Measurements from ENCODE around the gene MEF2D.
A peak's percentile ranks its signal among the peaks of the same experiment; 100 is the strongest.

MEF2D gene

DNA sequence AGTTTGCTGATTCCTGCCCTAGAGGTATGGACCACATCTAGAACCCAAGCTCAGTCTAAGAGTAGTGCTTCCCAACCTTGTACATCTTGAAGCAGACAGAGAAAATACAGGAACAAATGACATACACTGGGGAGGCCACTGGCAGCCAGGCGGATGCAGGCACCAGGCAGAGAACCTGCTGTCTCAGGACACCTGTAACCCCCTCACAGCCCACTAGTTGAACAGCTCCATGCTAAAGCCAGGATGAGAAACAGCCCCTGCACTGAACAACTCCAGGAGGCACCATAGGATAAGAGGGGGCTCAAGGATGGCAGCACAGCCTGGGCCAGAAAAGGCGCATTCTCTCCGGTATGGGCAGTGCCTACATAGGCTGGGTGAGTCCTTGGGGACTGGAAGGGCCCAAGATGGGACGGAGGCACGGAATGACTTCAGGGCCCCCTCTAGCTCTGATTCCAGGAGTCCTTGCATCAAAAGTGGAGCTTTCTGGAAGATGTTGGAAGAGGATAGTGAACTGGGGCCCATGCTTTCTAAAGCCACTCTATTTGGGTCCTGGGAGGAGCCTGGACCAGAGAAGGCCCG lies 16.0 kb downstream of the MEF2D start:
- H3K36me3 ChIP-seq = peaks cover 96% of the 10 kb centered on the region
- peak overlapping the region; percentile 58 for H3K27ac ChIP-seq
- H3K4me2 ChIP-seq = peak overlapping the region; percentile 98
- peak overlapping the region; percentile 51; the same call in 1 of the 2 replicates for H3K9ac ChIP-seq
- H3K27me3 ChIP-seq = no peaks in the 10 kb centered on the region
- TF ChIP-seq Cebpa-rat (IDR thresholded peaks at IDR 0.05) = no peak
- H4K20me1 ChIP-seq = peaks cover 100% of the 10 kb centered on the region
- no peaks in the 10 kb centered on the region for H3K9me3 ChIP-seq
- no peak overlapping the region for H3K4me3 ChIP-seq
- H3K4me1 ChIP-seq = peaks cover 100% of the 10 kb centered on the region

DNA sequence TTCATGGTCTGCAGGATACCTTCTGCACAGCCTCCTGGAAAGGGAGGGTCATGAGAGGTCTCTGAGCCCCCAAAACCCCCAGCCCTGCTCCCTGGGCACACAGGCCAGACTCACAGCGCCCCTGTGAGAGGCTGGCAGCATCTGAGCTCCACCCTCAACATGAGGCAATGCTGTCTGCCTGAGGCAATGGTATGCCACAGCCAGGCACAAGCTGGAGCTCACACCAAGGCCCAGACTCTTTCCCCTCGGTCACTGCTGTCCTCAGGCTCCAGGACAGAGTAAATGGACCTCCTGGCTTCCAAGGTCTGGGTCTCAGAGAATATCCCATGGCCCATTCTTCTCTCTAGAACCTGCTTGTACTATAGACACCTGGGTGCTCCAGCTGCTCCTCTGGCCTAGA lies 17.2 kb downstream of the MEF2D start:
- TF ChIP-seq Cebpa-rat (IDR thresholded peaks at IDR 0.05) = no peak
- Histone ChIP-seq H3K36me3 (peaks cover 100% of the 10 kb centered on the region), H3K9me3 (no peaks in the 10 kb centered on the region), H4K20me1 (peaks cover 100% of the 10 kb centered on the region), H3K9ac (peak overlapping the region; percentile 51), H3K27me3 (no peaks in the 10 kb centered on the region), H3K4me2 (peak overlapping the region; percentile 63; the same call in 1 of the 2 replicates), H3K27ac (peak overlapping the region; percentile 58), H3K4me3 (no peak overlapping the region), H3K4me1 (peaks cover 98% of the 10 kb centered on the region)

GRCh38 chr1:156482276-156482675 lies 18.3 kb downstream of the MEF2D start:
- Histone ChIP-seq H3K27ac (peak overlapping the region; percentile 49; the same call in 1 of the 2 replicates), H3K4me2 (peak overlapping the region; percentile 63), H3K4me1 (peaks cover 98% of the 10 kb centered on the region), H3K9me3 (no peaks in the 10 kb centered on the region), H3K4me3 (no peak overlapping the region), H3K27me3 (no peaks in the 10 kb centered on the region), H4K20me1 (peaks cover 100% of the 10 kb centered on the region), H3K36me3 (peaks cover 100% of the 10 kb centered on the region), H3K9ac (peak overlapping the region; percentile 51)
- TF ChIP-seq Cebpa-rat (IDR thresholded peaks at IDR 0.05) = no peak

DNA sequence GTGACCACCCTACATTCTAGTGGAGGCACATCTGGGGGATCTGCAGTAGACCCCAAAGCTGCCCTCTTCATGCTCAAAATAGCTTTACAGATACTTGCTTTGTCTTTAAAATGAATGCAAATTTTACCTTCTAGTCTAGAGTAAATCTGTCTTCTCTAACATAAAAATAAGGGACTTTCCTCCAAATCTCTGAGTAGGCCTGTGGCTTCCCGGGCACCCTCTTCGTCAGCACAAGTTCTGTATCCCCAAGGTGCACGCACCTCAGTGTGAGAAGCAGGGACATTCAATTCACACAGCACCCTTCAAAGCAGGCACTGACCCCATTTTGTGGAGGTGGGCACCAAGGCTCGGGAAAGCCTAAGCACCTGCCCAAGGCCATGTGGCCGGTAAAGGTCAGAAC lies 19.0 kb downstream of the MEF2D start:
- TF ChIP-seq Cebpa-rat (IDR thresholded peaks at IDR 0.05) = no peak
- Histone ChIP-seq H3K27ac (peak overlapping the region; percentile 49), H4K20me1 (peaks cover 100% of the 10 kb centered on the region), H3K9me3 (no peaks in the 10 kb centered on the region), H3K9ac (peak overlapping the region; percentile 51), H3K4me2 (peak overlapping the region; percentile 63), H3K36me3 (peaks cover 100% of the 10 kb centered on the region), H3K27me3 (no peaks in the 10 kb centered on the region), H3K4me3 (no peak overlapping the region), H3K4me1 (peaks cover 97% of the 10 kb centered on the region)

GRCh38 chr1:156480411-156481192 lies 20.0 kb downstream of the MEF2D start:
- Histone ChIP-seq H3K9me3 (no peaks in the 10 kb centered on the region), H4K20me1 (peaks cover 100% of the 10 kb centered on the region), H3K9ac (peak overlapping the region; percentile 51; the same call in 1 of the 2 replicates), H3K27me3 (no peaks in the 10 kb centered on the region), H3K27ac (peak overlapping the region; percentile 49), H3K36me3 (peaks cover 100% of the 10 kb centered on the region), H3K4me2 (peak overlapping the region; percentile 63), H3K4me3 (no peak overlapping the region), H3K4me1 (peaks cover 88% of the 10 kb centered on the region)
- no peak for TF ChIP-seq Cebpa-rat (IDR thresholded peaks at IDR 0.05)

- no peak overlapping the region for H3K4me2 ChIP-seq
- peaks cover 82% of the 10 kb centered on the region for H3K4me1 ChIP-seq
- peak overlapping the region; percentile 32; the same call in 1 of the 2 replicates for H3K9ac ChIP-seq
- no peak overlapping the region for H3K4me3 ChIP-seq
- TF ChIP-seq Cebpa-rat (IDR thresholded peaks at IDR 0.05) = no peak
- no peaks in the 10 kb centered on the region for H3K27me3 ChIP-seq
- H3K9me3 ChIP-seq = no peaks in the 10 kb centered on the region
- H3K36me3 ChIP-seq = peaks cover 100% of the 10 kb centered on the region
- H4K20me1 ChIP-seq = peaks cover 100% of the 10 kb centered on the region
- H3K27ac ChIP-seq = peak overlapping the region; percentile 24
These were observed 20.6 kb downstream of the MEF2D start for GRCh38 chr1:156480016-156480370.

- TF ChIP-seq Cebpa-rat (IDR thresholded peaks at IDR 0.05) = no peak
- Histone ChIP-seq H3K36me3 (peaks cover 100% of the 10 kb centered on the region), H3K27me3 (no peaks in the 10 kb centered on the region), H3K9me3 (no peaks in the 10 kb centered on the region), H3K27ac (peak overlapping the region; percentile 24), H3K4me3 (no peak overlapping the region), H4K20me1 (peaks cover 100% of the 10 kb centered on the region), H3K4me1 (peaks cover 78% of the 10 kb centered on the region), H3K9ac (peak overlapping the region; percentile 32; the same call in 1 of the 2 replicates), H3K4me2 (peak overlapping the region; percentile 8; the same call in 1 of the 2 replicates)
These were observed 21.2 kb downstream of the MEF2D start for GRCh38 chr1:156479093-156480015.

GRCh38 chr1:156478250-156478627 lies 22.3 kb downstream of the MEF2D start:
- H3K4me1 ChIP-seq = peaks cover 78% of the 10 kb centered on the region
- no peak for TF ChIP-seq Cebpa-rat (IDR thresholded peaks at IDR 0.05)
- H3K9ac ChIP-seq = no peak overlapping the region
- no peaks in the 10 kb centered on the region for H3K9me3 ChIP-seq
- H4K20me1 ChIP-seq = peaks cover 100% of the 10 kb centered on the region
- peaks cover 100% of the 10 kb centered on the region for H3K36me3 ChIP-seq
- no peak overlapping the region for H3K4me3 ChIP-seq
- no peak overlapping the region for H3K27ac ChIP-seq
- H3K4me2 ChIP-seq = no peak overlapping the region
- no peaks in the 10 kb centered on the region for H3K27me3 ChIP-seq

DNA sequence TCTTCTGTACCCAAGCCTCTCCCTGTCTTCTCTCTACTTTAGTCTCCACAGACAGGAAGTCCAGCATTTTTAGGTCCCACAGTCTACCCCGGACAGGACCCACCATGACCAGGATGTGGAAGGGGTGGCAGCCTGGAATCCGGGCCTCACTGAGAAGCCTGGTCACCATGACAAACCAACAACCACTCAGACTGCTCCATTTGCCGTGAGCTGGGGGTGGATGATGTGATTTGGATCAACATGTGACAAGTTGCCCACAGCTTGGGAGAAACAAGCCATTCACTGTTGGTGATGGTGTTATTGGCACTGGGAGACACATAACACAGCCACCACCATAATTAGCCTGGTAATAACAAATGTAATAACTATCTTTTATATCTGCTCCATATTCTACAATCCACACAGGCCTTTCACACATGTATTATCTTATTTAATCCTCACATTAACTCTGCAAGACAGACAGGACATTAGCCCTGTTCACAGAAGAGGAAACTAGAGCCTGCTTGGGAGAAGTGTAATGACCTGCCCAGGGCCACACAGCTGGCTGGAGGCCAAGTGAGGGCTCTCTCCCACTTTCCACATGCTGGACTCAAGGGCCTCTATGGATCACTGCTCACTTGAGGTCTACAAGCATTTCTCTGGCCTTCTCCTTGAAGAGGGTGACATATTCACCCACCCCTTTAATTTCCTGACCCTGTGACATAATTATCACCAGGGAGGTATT lies 22.9 kb downstream of the MEF2D start:
- Histone ChIP-seq H4K20me1 (peaks cover 100% of the 10 kb centered on the region), H3K4me1 (peaks cover 75% of the 10 kb centered on the region), H3K4me2 (no peak overlapping the region), H3K36me3 (peaks cover 100% of the 10 kb centered on the region), H3K9ac (peak overlapping the region; percentile 35; the same call in 1 of the 2 replicates), H3K27me3 (no peaks in the 10 kb centered on the region), H3K27ac (peak overlapping the region; percentile 11; the same call in 1 of the 2 replicates), H3K9me3 (no peaks in the 10 kb centered on the region), H3K4me3 (no peak overlapping the region)
- no peak for TF ChIP-seq Cebpa-rat (IDR thresholded peaks at IDR 0.05)

All from BLaER1 (cell line).